VCaP (cell line): ENCODE data around the gene PSD.

Experiments used
- H3K27ac ChIP-seq: fragments of 450-650 bp; 2 replicates; pipeline ENCODE4 v1.5.1; 2017
- TF ChIP-seq, protein P1 (sequence below): fragments of 450-650 bp; conservative IDR thresholded peaks from 2 replicates; pipeline ENCODE4 v1.5.1; 2017; ENCODE audit warnings: mild to moderate bottlenecking, moderate library complexity

Gene PSD

DNA sequence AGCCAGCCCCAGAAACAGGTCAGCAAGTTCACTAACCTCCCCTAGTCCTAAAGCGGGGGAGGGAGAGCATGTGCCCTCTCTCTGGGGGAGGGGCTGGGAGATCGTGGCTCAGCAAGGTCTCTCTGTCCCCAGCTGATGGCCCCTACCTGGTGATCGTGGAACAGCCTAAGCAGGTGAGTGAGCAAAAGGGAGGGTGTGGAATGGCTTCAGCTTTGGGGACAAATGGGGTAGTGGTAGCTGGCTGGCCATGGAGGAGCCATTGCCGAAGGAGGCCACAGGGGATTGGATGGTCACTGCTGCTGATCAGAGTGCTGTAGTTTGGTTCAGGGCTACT, 22.3 kb downstream of the PSD start:
- TF ChIP-seq, protein P1, sequence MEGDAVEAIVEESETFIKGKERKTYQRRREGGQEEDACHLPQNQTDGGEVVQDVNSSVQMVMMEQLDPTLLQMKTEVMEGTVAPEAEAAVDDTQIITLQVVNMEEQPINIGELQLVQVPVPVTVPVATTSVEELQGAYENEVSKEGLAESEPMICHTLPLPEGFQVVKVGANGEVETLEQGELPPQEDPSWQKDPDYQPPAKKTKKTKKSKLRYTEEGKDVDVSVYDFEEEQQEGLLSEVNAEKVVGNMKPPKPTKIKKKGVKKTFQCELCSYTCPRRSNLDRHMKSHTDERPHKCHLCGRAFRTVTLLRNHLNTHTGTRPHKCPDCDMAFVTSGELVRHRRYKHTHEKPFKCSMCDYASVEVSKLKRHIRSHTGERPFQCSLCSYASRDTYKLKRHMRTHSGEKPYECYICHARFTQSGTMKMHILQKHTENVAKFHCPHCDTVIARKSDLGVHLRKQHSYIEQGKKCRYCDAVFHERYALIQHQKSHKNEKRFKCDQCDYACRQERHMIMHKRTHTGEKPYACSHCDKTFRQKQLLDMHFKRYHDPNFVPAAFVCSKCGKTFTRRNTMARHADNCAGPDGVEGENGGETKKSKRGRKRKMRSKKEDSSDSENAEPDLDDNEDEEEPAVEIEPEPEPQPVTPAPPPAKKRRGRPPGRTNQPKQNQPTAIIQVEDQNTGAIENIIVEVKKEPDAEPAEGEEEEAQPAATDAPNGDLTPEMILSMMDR = no peak
- H3K27ac ChIP-seq = peak overlapping the region; percentile 61

DNA sequence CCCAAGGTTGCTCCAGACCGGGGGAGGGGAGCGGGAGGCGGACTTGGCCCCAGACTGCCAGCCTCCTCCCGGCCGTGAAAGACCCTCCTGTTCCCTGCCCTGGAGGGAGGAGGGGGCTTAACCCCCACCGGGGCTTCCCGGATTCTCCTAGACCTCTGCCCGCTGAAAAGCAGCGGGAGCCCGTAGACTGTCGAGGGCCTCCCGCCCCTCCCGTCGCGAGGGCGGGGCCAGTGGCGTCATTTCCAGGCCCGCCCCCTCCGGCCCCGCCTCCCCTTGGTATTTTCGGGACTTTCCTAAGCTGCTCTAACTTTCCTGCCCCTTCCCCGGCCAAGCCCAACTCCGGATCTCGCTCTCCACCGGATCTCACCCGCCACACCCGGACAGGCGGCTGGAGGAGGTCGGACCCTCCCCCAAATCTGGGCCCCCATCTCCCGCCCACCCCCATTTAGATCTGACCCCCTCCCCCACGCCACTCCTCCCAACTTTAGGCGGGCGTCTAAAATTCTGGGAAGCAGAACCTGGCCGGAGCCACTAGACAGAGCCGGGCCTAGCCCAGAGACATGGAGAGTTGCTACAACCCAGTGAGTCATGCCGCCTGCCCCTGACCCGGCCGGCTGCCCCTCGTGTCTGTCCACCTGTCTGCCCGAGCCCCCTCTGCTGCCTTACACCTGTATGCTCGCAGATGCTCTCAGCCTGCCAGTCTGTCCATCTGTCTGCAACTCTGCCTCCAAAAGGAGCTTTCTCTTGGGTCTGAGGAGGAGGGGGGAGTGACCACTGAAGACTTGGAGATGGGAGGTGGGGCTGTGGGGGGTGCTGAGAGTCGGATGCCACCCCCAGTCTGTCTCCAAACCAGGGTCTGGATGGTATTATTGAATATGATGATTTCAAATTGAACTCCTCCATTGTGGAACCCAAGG, 22.9 kb downstream of the PSD start, which contains the start of gene NFKB2:
TSS of gene NFKB2 (plus strand) at position 306 of the 917 bp plus-strand sequence. CDS start at position 561, 255 bp downstream.
- TF ChIP-seq, protein P1 = no peak
- peak within 1 kb of the TSS; percentile 61 for H3K27ac ChIP-seq

DNA sequence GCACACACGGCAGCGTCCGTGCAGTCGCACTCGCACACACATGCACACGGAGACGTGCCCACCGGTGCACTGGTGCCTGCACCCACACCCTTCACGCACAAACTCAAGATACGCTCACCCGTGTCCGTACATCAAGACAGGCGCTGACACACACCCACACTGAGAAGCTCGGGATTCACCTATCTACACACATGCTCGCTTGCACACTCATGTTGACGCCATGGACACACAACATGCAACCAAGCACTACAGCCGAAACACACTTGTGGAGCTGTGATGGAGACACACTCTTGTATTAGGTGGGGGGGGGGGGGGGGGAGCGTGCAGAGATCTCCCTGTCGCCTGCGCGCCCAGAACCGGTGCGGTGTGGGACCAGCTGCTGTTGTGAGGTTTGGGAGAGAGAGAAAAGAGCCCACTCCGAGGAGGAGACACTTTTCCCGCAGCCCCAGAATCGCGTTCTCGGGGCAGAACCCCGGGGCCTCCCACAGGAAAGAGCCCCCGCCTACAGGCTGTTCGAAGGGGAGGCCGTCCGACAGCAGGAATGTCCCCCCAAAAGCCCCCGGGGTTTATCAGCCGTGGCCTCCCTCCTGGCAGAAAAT, 23.7 kb downstream of the PSD start:
- TF ChIP-seq, protein P1 = no peak
- H3K27ac ChIP-seq = peak overlapping the region; percentile 61

DNA sequence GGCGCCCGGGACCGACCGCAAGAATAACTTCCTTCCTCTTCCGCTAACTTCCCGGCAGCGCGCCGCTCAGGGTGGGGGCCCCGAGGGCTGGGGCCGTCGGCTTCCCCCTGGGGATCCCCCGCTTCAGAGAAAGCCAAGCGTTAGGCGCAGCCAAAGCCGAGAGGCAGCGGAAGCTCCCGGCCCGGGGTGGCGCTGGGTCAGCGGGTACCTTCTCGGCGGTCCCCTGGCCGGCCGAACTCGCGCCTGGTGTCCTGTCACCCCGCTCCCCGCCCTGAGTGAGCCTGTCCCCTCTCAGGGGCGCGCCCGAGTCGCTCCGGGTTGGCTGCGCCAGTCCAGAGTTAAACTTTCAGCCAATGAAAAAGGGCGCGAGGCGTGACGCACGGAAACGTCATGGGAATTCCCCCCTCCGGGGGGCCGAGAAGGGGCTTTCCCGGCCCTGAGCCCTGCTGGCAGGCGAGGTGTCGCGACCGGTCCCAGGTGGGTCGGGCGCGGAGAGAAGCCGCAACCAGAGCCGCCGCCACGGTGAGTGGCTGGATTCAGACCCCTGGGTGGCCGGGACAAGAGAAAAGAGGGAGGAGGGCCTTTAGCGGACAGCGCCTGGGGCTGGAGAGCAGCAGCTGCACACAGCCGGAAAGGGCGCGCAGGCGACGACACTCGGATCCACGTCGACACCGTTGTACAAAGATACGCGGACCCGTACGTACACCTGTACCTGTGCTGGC, 24.3 kb downstream of the PSD start:
- H3K27ac ChIP-seq = peak overlapping the region; percentile 61
- TF ChIP-seq, protein P1 = peak; percentile 69

DNA sequence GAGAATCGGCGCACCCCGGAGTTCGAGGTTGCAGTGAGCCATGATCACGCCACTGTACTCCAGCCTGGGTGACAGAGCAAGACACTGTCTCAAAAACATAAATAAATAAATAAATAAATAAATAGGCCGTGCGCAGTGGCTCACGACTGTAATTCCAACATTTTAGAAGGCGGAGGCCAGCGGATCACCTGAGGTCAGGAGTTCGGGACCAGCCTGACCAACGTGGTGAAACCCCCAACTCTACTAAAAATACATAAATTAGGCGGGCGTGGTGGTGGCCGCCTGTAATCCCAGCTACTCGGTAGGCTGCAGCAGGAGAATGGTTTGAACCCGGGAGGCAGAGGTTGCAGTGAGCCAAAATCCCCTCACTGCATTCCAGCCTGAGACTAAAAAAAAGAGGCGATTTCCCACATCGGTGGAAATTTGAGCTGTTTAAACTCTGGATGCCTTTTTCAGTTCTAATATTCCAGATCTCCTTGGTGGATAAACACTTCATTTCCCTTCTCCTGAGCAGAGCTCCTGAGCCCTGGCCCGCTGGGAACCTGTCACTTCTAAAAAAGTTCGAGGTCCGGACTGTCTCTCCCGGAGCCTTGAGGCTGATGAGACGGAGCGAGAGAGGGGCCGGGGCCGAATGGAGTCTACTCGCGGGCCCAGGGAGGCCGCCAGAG, 25.0 kb downstream of the PSD start:
- TF ChIP-seq, protein P1 = peak; percentile 96
- peak overlapping the region; percentile 61; the same call in 1 of the 2 replicates for H3K27ac ChIP-seq

DNA sequence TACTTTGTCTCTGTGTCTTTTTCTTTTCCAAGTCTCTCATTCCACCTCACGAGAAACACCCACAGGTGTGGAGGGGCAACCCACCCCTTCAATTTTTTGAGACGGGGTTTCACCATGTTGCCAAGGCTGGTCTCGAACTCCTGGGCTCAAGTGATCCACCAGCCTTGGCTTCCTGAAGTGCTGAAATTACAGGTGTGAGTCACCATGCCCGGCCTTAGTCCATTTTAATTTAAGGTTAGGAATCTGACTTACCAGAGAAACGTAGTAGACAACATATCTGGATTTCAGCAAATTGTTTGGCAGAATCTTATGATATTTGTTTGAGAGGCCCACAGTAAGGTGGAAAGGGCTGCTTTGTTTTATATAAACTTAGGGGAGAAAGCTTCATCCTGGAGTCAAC, 26.3 kb downstream of the PSD start:
- H3K27ac ChIP-seq = no peak overlapping the region
- TF ChIP-seq, protein P1 = no peak
